ENCODE results near the gene GAR1. TPM values are rescaled to one million over a fixed set of nuclear protein-coding genes. Genes with fewer than 3 reads are reported as not detected.
"Not testable (repeated sequence)": the region's sequence is repeated elsewhere in the genome, so short reads cannot be mapped to it uniquely, and the experiment has no call there.

Gene GAR1
- 10 to 100 TPM; 12.3 to 39.6 (median 26.0) TPM for polyA plus RNA-seq
- long read RNA-seq, donor 1, transcript GAR1-201 (7 exons, 1,224 nt): major isoform, 12 of 55 reads
- long read RNA-seq, donor 1, partial matches to known transcripts: 38 of 55 reads
- long read RNA-seq, donor 1, other reads (novel, unspliced or antisense): 0 of 55 reads
- long read RNA-seq, donor 2, partial matches to known transcripts: 10 of 14 reads
- long read RNA-seq, donor 2, other reads (novel, unspliced or antisense): 0 of 14 reads
- long read RNA-seq, donor 3, transcript GAR1-201 (7 exons, 1,224 nt): major isoform, 5 of 17 reads
- long read RNA-seq, donor 3, partial matches to known transcripts: 11 of 17 reads
- long read RNA-seq, donor 3, other reads (novel, unspliced or antisense): 0 of 17 reads
- long read RNA-seq, donor 4: 0 reads
- long read RNA-seq, donor 5: 0 reads
- long read RNA-seq, donor 6, partial matches to known transcripts: 11 of 16 reads
- long read RNA-seq, donor 6, other reads (novel, unspliced or antisense): 0 of 16 reads
- long read RNA-seq, donor 7, partial matches to known transcripts: 17 of 21 reads
- long read RNA-seq, donor 7, other reads (novel, unspliced or antisense): 0 of 21 reads
- long read RNA-seq, donor 8: 0 reads
- long read RNA-seq, donor 9, partial matches to known transcripts: 0 of 2 reads
- long read RNA-seq, donor 9, other reads (novel, unspliced or antisense): 0 of 2 reads
- long read RNA-seq, donor 10, transcript GAR1-201 (7 exons, 1,224 nt): major isoform, 7 of 30 reads
- long read RNA-seq, donor 10, partial matches to known transcripts: 23 of 30 reads
- long read RNA-seq, donor 10, other reads (novel, unspliced or antisense): 0 of 30 reads

GRCh38 chr4:109815151-109816081 lies at the start of gene GAR1:
TSS of gene GAR1 (plus strand) at chr4:109815762. CDS start at chr4:109816165, 403 bp downstream.
- DNase-seq (peak; percentile 97), FAIRE-seq (no peak)
- WGBS, 3 donors: 0% methylated on average over 53 of the region's 53 CpGs
- Histone ChIP-seq H3K4me3 (ENCODE audit: low read depth in 1 of 3, low read length in 3 of 3) (peak within 1 kb of the TSS; percentile 67 to 97 (median 76)), H3K27me3 (ENCODE audit: control insufficient read depth in 3 of 3, insufficient read depth in 3 of 3, low read length in 3 of 3) (no peaks in the 10 kb centered on the region), H3K27ac (ENCODE audit: low read depth in 1 of 3, low read length in 2 of 3) (peak within 1 kb of the TSS; percentile 71 to 93 (median 92)), H3K9me3 (ENCODE audit: control insufficient read depth in 2 of 2, insufficient read depth in 1 of 2, low read depth in 1 of 2, low read length in 1 of 2) (no peaks in the 10 kb centered on the region), H3K36me3 (ENCODE audit: control insufficient read depth in 3 of 3, insufficient read depth in 2 of 3, low read depth in 1 of 3, low read length in 3 of 3) (peaks cover 0 to 5% (median 0%) of the 10 kb centered on the region in 3 donors), H3K4me1 (ENCODE audit: control insufficient read depth in 3 of 3, insufficient read depth in 2 of 3, low read depth in 1 of 3, low read length in 2 of 3) (peaks cover 0 to 6% (median 4%) of the 10 kb centered on the region in 3 donors)

GRCh38 chr4:109782092-109782491 lies 33.5 kb upstream of the GAR1 start:
- H3K27me3 ChIP-seq (ENCODE audit: control insufficient read depth in 3 of 3, insufficient read depth in 3 of 3, low read length in 3 of 3); H3K4me1 ChIP-seq (ENCODE audit: control insufficient read depth in 3 of 3, insufficient read depth in 2 of 3, low read depth in 1 of 3, low read length in 2 of 3); H3K36me3 ChIP-seq (ENCODE audit: control insufficient read depth in 3 of 3, insufficient read depth in 2 of 3, low read depth in 1 of 3, low read length in 3 of 3); FAIRE-seq; H3K9me3 ChIP-seq (ENCODE audit: control insufficient read depth in 2 of 2, insufficient read depth in 1 of 2, low read depth in 1 of 2, low read length in 1 of 2); H3K4me3 ChIP-seq (ENCODE audit: low read depth in 1 of 3, low read length in 3 of 3); DNase-seq; H3K27ac ChIP-seq (ENCODE audit: low read depth in 1 of 3, low read length in 2 of 3): not testable (repeated sequence)
- WGBS, 3 donors: 86 to 89% (median 88%) methylated on average over 2 of the region's 2 CpGs

GRCh38 chr4:109786846-109787245 lies 28.7 kb upstream of the GAR1 start:
- FAIRE-seq: no peak
- DNase-seq: no peak
- Histone ChIP-seq H3K27ac (ENCODE audit: low read depth in 1 of 3, low read length in 2 of 3) (no peak overlapping the region), H3K27me3 (ENCODE audit: control insufficient read depth in 3 of 3, insufficient read depth in 3 of 3, low read length in 3 of 3) (no peaks in the 10 kb centered on the region), H3K4me3 (ENCODE audit: low read depth in 1 of 3, low read length in 3 of 3) (no peak overlapping the region), H3K9me3 (ENCODE audit: control insufficient read depth in 2 of 2, insufficient read depth in 1 of 2, low read depth in 1 of 2, low read length in 1 of 2) (peaks cover 0 to 3% of the 10 kb centered on the region in 2 donors), H3K4me1 (ENCODE audit: control insufficient read depth in 3 of 3, insufficient read depth in 2 of 3, low read depth in 1 of 3, low read length in 2 of 3) (no peaks in the 10 kb centered on the region), H3K36me3 (ENCODE audit: control insufficient read depth in 3 of 3, insufficient read depth in 2 of 3, low read depth in 1 of 3, low read length in 3 of 3) (no peaks in the 10 kb centered on the region)
- 83 to 97% (median 93%) methylated on average over 1 of the region's 1 CpG for WGBS, 3 donors

- Histone ChIP-seq H3K9me3 (ENCODE audit: control insufficient read depth in 2 of 2, insufficient read depth in 1 of 2, low read depth in 1 of 2, low read length in 1 of 2) (peaks cover 0 to 6% of the 10 kb centered on the region in 2 donors), H3K27ac (ENCODE audit: low read depth in 1 of 3, low read length in 2 of 3) (no peak overlapping the region), H3K4me1 (ENCODE audit: control insufficient read depth in 3 of 3, insufficient read depth in 2 of 3, low read depth in 1 of 3, low read length in 2 of 3) (no peaks in the 10 kb centered on the region), H3K36me3 (ENCODE audit: control insufficient read depth in 3 of 3, insufficient read depth in 2 of 3, low read depth in 1 of 3, low read length in 3 of 3) (no peaks in the 10 kb centered on the region), H3K4me3 (ENCODE audit: low read depth in 1 of 3, low read length in 3 of 3) (no peak overlapping the region), H3K27me3 (ENCODE audit: control insufficient read depth in 3 of 3, insufficient read depth in 3 of 3, low read length in 3 of 3) (no peaks in the 10 kb centered on the region)
- DNase-seq (no peak), FAIRE-seq (no peak)
- WGBS, 3 donors: 74 to 97% (median 89%) methylated on average over 1 of the region's 1 CpG
Observed at GRCh38 chr4:109787807-109788206, 27.8 kb upstream of the GAR1 start.

- H3K27ac ChIP-seq (ENCODE audit: low read depth in 1 of 3, low read length in 2 of 3): no peak overlapping the region
- no peak overlapping the region for H3K4me3 ChIP-seq (ENCODE audit: low read depth in 1 of 3, low read length in 3 of 3)
- 88 to 96% (median 93%) methylated on average over 6 of the region's 6 CpGs for WGBS, 3 donors
- peaks cover 0 to 6% (median 0%) of the 10 kb centered on the region in 3 donors for H3K36me3 ChIP-seq (ENCODE audit: control insufficient read depth in 3 of 3, insufficient read depth in 2 of 3, low read depth in 1 of 3, low read length in 3 of 3)
- no peaks in the 10 kb centered on the region for H3K27me3 ChIP-seq (ENCODE audit: control insufficient read depth in 3 of 3, insufficient read depth in 3 of 3, low read length in 3 of 3)
- peaks cover 2 to 21% of the 10 kb centered on the region in 2 donors for H3K9me3 ChIP-seq (ENCODE audit: control insufficient read depth in 2 of 2, insufficient read depth in 1 of 2, low read depth in 1 of 2, low read length in 1 of 2)
- H3K4me1 ChIP-seq (ENCODE audit: control insufficient read depth in 3 of 3, insufficient read depth in 2 of 3, low read depth in 1 of 3, low read length in 2 of 3): no peaks in the 10 kb centered on the region
- DNase-seq: no peak
- FAIRE-seq: no peak
Observed at GRCh38 chr4:109795059-109795458, 20.5 kb upstream of the GAR1 start.

GRCh38 chr4:109798866-109799265 lies 16.7 kb upstream of the GAR1 start:
- Histone ChIP-seq H3K27ac (ENCODE audit: low read depth in 1 of 3, low read length in 2 of 3) (no peak overlapping the region), H3K27me3 (ENCODE audit: control insufficient read depth in 3 of 3, insufficient read depth in 3 of 3, low read length in 3 of 3) (no peaks in the 10 kb centered on the region), H3K4me3 (ENCODE audit: low read depth in 1 of 3, low read length in 3 of 3) (no peak overlapping the region), H3K9me3 (ENCODE audit: control insufficient read depth in 2 of 2, insufficient read depth in 1 of 2, low read depth in 1 of 2, low read length in 1 of 2) (peaks cover 2 to 15% of the 10 kb centered on the region in 2 donors), H3K4me1 (ENCODE audit: control insufficient read depth in 3 of 3, insufficient read depth in 2 of 3, low read depth in 1 of 3, low read length in 2 of 3) (peaks cover 0 to 5% (median 0%) of the 10 kb centered on the region in 3 donors), H3K36me3 (ENCODE audit: control insufficient read depth in 3 of 3, insufficient read depth in 2 of 3, low read depth in 1 of 3, low read length in 3 of 3) (peaks cover 0 to 6% (median 0%) of the 10 kb centered on the region in 3 donors)
- FAIRE-seq (no peak), DNase-seq (no peak)

- 49 to 56% (median 51%) methylated on average over 4 of the region's 4 CpGs for WGBS, 3 donors
- Histone ChIP-seq H3K9me3 (ENCODE audit: control insufficient read depth in 2 of 2, insufficient read depth in 1 of 2, low read depth in 1 of 2, low read length in 1 of 2) (peaks cover 0 to 4% of the 10 kb centered on the region in 2 donors), H3K27me3 (ENCODE audit: control insufficient read depth in 3 of 3, insufficient read depth in 3 of 3, low read length in 3 of 3) (no peaks in the 10 kb centered on the region), H3K36me3 (ENCODE audit: control insufficient read depth in 3 of 3, insufficient read depth in 2 of 3, low read depth in 1 of 3, low read length in 3 of 3) (peaks cover 0 to 4% (median 0%) of the 10 kb centered on the region in 3 donors), H3K4me3 (ENCODE audit: low read depth in 1 of 3, low read length in 3 of 3) (peak overlapping the region in 2 of 3 donors; percentile 19 to 41), H3K4me1 (ENCODE audit: control insufficient read depth in 3 of 3, insufficient read depth in 2 of 3, low read depth in 1 of 3, low read length in 2 of 3) (peaks cover 0 to 5% (median 0%) of the 10 kb centered on the region in 3 donors), H3K27ac (ENCODE audit: low read depth in 1 of 3, low read length in 2 of 3) (peak overlapping the region in 1 of 3 donors; percentile 54)
- FAIRE-seq: no peak
- peak in 1 of 2 donors; percentile 21 for DNase-seq
Observed at GRCh38 chr4:109801099-109801789, 14.3 kb upstream of the GAR1 start.
